MM.1S (cell line): ENCODE measurements around the gene SH3GL2.

Source experiments
- DNase-seq: peaks from one replicate; pipeline ENCODE4 v3.0.0-alpha.2; 2015
- H2AFZ ChIP-seq: fragments of 300-600 bp; sonication (generic); 2 replicates; pipeline ENCODE4 v1.6.0; 2016; ENCODE audit warnings: antibody characterized with exemption, low read length
- H3F3A ChIP-seq: fragments of 300-600 bp; sonication (generic); 2 replicates; pipeline ENCODE4 v1.6.1; 2016; ENCODE audit warnings: mild to moderate bottlenecking, antibody characterized with exemption, low read length, moderate library complexity, mixed read lengths; ENCODE audit not compliant: insufficient read depth
- H3K27ac ChIP-seq: fragments of 300-600 bp; sonication (generic); 2 replicates; pipeline ENCODE4 v1.5.1; 2016; ENCODE audit warnings: mild to moderate bottlenecking, low read length
- H3K27me3 ChIP-seq: fragments of 300-600 bp; sonication (generic); replicated peaks from 2 replicates; pipeline ENCODE4 v1.6.0; 2016; ENCODE audit warnings: low read length; ENCODE audit not compliant: insufficient read depth
- H3K36me3 ChIP-seq: fragments of 300-600 bp; sonication (generic); replicated peaks from 2 replicates; pipeline ENCODE4 v1.6.1; 2016; ENCODE audit warnings: mild to moderate bottlenecking, low read length, mixed read lengths; ENCODE audit not compliant: insufficient read depth
- H3K4me1 ChIP-seq: fragments of 300-600 bp; sonication (generic); 2 replicates; pipeline ENCODE4 v1.6.1; 2016; ENCODE audit warnings: low read length, mixed read lengths
- H3K4me2 ChIP-seq: fragments of 300-600 bp; sonication (generic); 2 replicates; pipeline ENCODE4 v1.6.0; 2016; ENCODE audit warnings: low read depth, low read length
- H3K4me3 ChIP-seq: fragments of 300-600 bp; sonication (generic); 2 replicates; pipeline ENCODE4 v1.5.1; 2016; ENCODE audit warnings: low read length, mixed read lengths
- H3K79me2 ChIP-seq: fragments of 300-600 bp; sonication (generic); 2 replicates; pipeline ENCODE4 v1.6.1; 2016; ENCODE audit warnings: mixed run types, low read length, mixed read lengths
- H3K9ac ChIP-seq: fragments of 300-600 bp; sonication (generic); 2 replicates; pipeline ENCODE4 v1.6.1; 2016; ENCODE audit warnings: low read length, mixed read lengths
- H3K9me2 ChIP-seq: fragments of 300-600 bp; sonication (generic); replicated peaks from 2 replicates; pipeline ENCODE4 v1.6.1; 2016; ENCODE audit warnings: mild to moderate bottlenecking, low read length, mixed read lengths; ENCODE audit not compliant: insufficient read depth
- H3K9me3 ChIP-seq: fragments of 300-600 bp; sonication (generic); replicated peaks from 2 replicates; pipeline ENCODE4 v1.6.1; 2016; ENCODE audit warnings: mild to moderate bottlenecking, low read length, mixed read lengths; ENCODE audit not compliant: insufficient read depth
- H4K20me1 ChIP-seq: fragments of 300-600 bp; sonication (generic); 2 replicates; pipeline ENCODE4 v1.6.1; 2016; ENCODE audit warnings: mild to moderate bottlenecking, low read length, moderate library complexity, mixed read lengths; ENCODE audit not compliant: insufficient read depth
- CTCF ChIP-seq: fragments of 300-600 bp; sonication (generic); IDR thresholded peaks from 2 replicates; pipeline ENCODE4 v1.5.1; 2016; ENCODE audit warnings: antibody characterized with exemption, low read length, mixed read lengths
- EZH2 ChIP-seq: fragments of 300-600 bp; sonication (generic); optimal IDR thresholded peaks from 2 replicates; pipeline ENCODE3; 2017; ENCODE audit warnings: low read depth, mild to moderate bottlenecking, antibody characterized with exemption, low read length, mixed read lengths
- EZH2phosphoT487 ChIP-seq: fragments of 300-600 bp; sonication (generic); IDR thresholded peaks from 2 replicates; pipeline ENCODE4 v1.6.1; 2018; ENCODE audit warnings: antibody characterized with exemption, low read length

SH3GL2 gene

GRCh38 chr9:17535176-17535575 is 43.7 kb upstream of the SH3GL2 start:
- Histone ChIP-seq H3K4me3 (no peak overlapping the region), H3K27me3 (no peaks in the 10 kb centered on the region), H3K4me2 (no peak overlapping the region), H3K9me2 (no peaks in the 10 kb centered on the region), H4K20me1 (no peaks in the 10 kb centered on the region), H3K9me3 (no peaks in the 10 kb centered on the region), H3K27ac (no peak overlapping the region), H3K79me2 (no peaks in the 10 kb centered on the region), H3K36me3 (no peaks in the 10 kb centered on the region), H3K4me1 (no peaks in the 10 kb centered on the region), H3F3A (no peaks in the 10 kb centered on the region), H3K9ac (no peak overlapping the region), H2AFZ (no peak overlapping the region)
- no peak for DNase-seq
- no peak for TF ChIP-seq EZH2phosphoT487

GRCh38 chr9:17536027-17536426 is 42.8 kb upstream of the SH3GL2 start:
- no peaks in the 10 kb centered on the region for H3K4me1 ChIP-seq
- no peaks in the 10 kb centered on the region for H3K27me3 ChIP-seq
- H3K4me3 ChIP-seq: no peak overlapping the region
- H3K9me3 ChIP-seq: no peaks in the 10 kb centered on the region
- TF ChIP-seq EZH2: no peak
- TF ChIP-seq CTCF: no peak
- no peak for TF ChIP-seq EZH2phosphoT487
- no peaks in the 10 kb centered on the region for H3K79me2 ChIP-seq
- H3K27ac ChIP-seq: no peak overlapping the region
- H4K20me1 ChIP-seq: no peaks in the 10 kb centered on the region
- no peak overlapping the region for H3K4me2 ChIP-seq
- no peak overlapping the region for H2AFZ ChIP-seq
- H3F3A ChIP-seq: no peaks in the 10 kb centered on the region
- no peak overlapping the region for H3K9ac ChIP-seq
- DNase-seq: no peak
- H3K9me2 ChIP-seq: no peaks in the 10 kb centered on the region
- H3K36me3 ChIP-seq: no peaks in the 10 kb centered on the region

- Histone ChIP-seq H2AFZ (no peak overlapping the region), H3K4me2 (no peak overlapping the region), H3K9ac (no peak overlapping the region), H3K27ac (no peak overlapping the region), H3K4me1 (no peaks in the 10 kb centered on the region), H3K36me3 (no peaks in the 10 kb centered on the region), H3K4me3 (no peak overlapping the region), H3K9me2 (no peaks in the 10 kb centered on the region), H3K79me2 (no peaks in the 10 kb centered on the region), H3F3A (no peaks in the 10 kb centered on the region), H3K9me3 (no peaks in the 10 kb centered on the region), H3K27me3 (no peaks in the 10 kb centered on the region), H4K20me1 (no peaks in the 10 kb centered on the region)
- DNase-seq: no peak
- TF ChIP-seq EZH2 (no peak), EZH2phosphoT487 (no peak), CTCF (no peak)
Measured at GRCh38 chr9:17551023-17551422, 27.8 kb upstream of the SH3GL2 start.

GRCh38 chr9:17555362-17556054 is 23.4 kb upstream of the SH3GL2 start:
- H3K4me3 ChIP-seq: no peak overlapping the region
- no peaks in the 10 kb centered on the region for H3K9me3 ChIP-seq
- H3K4me1 ChIP-seq: no peaks in the 10 kb centered on the region
- H3K9me2 ChIP-seq: no peaks in the 10 kb centered on the region
- no peak for DNase-seq
- H3K4me2 ChIP-seq: no peak overlapping the region
- no peaks in the 10 kb centered on the region for H3K79me2 ChIP-seq
- H3F3A ChIP-seq: no peaks in the 10 kb centered on the region
- no peaks in the 10 kb centered on the region for H3K27me3 ChIP-seq
- TF ChIP-seq EZH2: no peak
- H3K36me3 ChIP-seq: no peaks in the 10 kb centered on the region
- H4K20me1 ChIP-seq: no peaks in the 10 kb centered on the region
- H3K27ac ChIP-seq: no peak overlapping the region
- no peak overlapping the region for H3K9ac ChIP-seq
- H2AFZ ChIP-seq: no peak overlapping the region
